ENCODE results near the gene SEC16A. TPM values are rescaled to one million over a fixed set of nuclear protein-coding genes. Genes with fewer than 3 reads are reported as not detected.

The SEC16A gene
- total RNA-seq, 1 donor from 2014 or later, result 85.0 TPM

DNA sequence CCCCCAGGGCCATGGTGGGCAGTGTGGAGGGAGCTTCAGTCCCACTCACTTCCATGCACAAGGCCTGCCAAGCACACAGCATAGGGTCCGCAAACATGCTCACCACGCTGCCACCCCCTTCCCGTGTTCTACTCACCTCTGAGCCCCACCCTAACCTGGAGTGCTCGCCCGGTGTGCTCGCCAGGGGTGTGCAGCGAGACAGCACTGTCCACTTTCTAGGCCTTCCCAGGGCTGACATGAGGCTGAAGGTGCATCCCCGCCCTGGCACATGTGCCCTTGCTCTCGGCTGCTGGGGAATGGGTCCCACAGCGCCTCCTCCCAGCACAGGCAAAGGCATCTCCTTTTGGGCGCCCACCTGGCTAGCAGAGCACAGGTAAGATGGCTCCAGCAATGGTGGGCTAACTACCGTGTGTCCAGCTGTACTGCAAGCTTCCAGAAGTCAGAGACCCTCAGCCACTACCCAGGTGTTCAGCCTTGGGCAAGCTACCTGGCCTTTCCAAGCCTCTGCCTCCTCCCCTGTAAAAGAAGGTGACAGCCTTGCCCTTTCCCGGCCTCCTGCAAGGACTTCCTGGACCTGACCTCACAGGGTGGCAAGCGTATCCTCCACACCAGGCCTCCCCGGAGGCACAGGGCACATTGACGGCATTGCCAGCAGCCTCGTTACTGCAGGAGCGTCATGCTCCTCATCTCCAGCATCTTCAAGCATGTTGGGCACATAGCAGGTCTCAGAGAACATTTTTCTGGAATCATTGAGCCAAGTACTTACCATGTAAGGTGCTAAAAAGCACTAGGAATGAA, 4.2 kb upstream of the SEC16A start:
- no peaks in the 10 kb centered on the region for H3K27me3 Mint-ChIP-seq (ENCODE audit: unreplicated experiment)

DNA sequence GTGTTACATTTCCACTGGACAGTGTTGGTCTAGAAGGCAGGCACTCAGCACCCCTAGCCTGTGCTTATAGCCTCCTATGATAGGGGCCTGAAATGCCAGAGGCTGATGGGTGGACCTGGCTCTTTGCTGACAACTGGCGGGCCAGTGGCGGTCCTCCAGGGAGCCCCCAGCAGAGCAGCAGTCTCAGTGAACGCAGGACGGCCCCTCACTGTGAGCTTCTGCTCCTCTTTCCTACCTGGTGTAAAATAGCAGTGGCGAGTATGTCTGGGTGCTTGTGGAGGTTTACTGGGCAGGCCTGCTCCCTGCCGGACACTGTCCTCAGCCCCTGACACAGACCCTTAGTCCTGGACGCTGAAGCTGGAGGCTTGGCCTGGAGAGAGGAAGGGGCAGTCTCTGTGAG, 3.3 kb upstream of the SEC16A start:
- no peaks in the 10 kb centered on the region for H3K36me3 Mint-ChIP-seq (ENCODE audit: unreplicated experiment)
- no peaks in the 10 kb centered on the region for H3K27me3 Mint-ChIP-seq (ENCODE audit: unreplicated experiment)
- TF ChIP-seq, protein P1, sequence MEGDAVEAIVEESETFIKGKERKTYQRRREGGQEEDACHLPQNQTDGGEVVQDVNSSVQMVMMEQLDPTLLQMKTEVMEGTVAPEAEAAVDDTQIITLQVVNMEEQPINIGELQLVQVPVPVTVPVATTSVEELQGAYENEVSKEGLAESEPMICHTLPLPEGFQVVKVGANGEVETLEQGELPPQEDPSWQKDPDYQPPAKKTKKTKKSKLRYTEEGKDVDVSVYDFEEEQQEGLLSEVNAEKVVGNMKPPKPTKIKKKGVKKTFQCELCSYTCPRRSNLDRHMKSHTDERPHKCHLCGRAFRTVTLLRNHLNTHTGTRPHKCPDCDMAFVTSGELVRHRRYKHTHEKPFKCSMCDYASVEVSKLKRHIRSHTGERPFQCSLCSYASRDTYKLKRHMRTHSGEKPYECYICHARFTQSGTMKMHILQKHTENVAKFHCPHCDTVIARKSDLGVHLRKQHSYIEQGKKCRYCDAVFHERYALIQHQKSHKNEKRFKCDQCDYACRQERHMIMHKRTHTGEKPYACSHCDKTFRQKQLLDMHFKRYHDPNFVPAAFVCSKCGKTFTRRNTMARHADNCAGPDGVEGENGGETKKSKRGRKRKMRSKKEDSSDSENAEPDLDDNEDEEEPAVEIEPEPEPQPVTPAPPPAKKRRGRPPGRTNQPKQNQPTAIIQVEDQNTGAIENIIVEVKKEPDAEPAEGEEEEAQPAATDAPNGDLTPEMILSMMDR (IDR thresholded peaks at IDR 0.05), result no peak
- no peak overlapping the region for H3K4me3 Mint-ChIP-seq (ENCODE audit: unreplicated experiment)
- no peak overlapping the region for H3K27ac Mint-ChIP-seq (ENCODE audit: unreplicated experiment)
- H3K9me3 Mint-ChIP-seq (ENCODE audit: unreplicated experiment), result no peaks in the 10 kb centered on the region
- DNase-seq (ENCODE audit: extremely low spot score, unreplicated experiment), result no peak
- H3K4me1 Mint-ChIP-seq (ENCODE audit: unreplicated experiment), result peaks cover 15% of the 10 kb centered on the region

More for the DNA sequence above, 4.2 kb upstream of the SEC16A start:
- H3K9me3 Mint-ChIP-seq (ENCODE audit: unreplicated experiment), result no peaks in the 10 kb centered on the region
- H3K36me3 Mint-ChIP-seq (ENCODE audit: unreplicated experiment), result no peaks in the 10 kb centered on the region
- H3K4me1 Mint-ChIP-seq (ENCODE audit: unreplicated experiment), result peaks cover 6% of the 10 kb centered on the region
- TF ChIP-seq, protein P1 (IDR thresholded peaks at IDR 0.05), result no peak
- H3K27ac Mint-ChIP-seq (ENCODE audit: unreplicated experiment), result no peak overlapping the region
- DNase-seq (ENCODE audit: extremely low spot score, unreplicated experiment), result no peak
- H3K4me3 Mint-ChIP-seq (ENCODE audit: unreplicated experiment), result no peak overlapping the region

DNA sequence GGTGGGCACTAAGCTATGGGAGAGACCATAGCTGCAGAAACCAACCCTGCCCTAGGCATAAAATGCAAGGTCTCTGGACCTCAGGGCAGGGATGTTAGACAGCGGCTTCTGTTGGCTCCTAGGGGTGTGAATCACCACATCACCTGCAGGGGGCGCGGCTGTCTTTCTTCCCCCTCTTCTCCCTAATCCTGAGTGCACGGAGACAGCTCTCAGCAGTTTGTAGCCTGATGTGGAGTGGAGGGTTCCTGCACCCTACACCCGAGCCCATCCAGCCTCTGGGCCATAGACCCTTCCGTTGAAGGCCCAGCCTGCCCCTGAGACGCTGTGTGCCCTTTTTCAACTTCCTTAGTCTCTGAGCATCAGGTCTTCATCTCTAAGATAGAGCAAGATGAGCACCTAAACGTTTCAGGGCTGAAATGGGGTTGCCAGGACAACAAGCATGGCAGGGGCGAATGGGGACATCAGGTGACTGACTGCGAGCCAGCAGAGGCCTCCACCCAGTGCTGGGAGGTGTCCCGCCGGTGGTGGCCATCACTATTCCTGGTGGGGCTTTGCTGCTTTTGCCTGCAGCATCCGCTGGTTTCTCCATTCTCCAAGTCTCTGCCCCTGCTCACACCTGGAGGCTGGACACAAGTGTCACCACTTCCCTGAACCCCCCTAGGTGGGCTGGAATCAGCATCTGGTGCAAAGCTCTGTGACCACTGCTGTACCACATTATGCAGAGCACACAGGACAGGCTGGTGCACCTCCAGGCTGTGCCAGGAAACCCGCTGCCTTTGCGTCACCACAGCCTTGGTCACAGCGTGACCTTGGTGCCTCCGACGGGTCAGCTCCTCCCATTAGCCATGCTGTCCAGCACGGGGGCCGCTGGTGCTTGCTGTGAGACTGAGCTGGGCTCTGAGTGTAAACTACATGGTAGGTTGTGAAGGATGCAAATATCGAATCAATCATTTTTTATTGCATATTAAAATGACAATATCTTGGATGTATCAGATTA, 2.5 kb upstream of the SEC16A start:
- Mint-ChIP-seq H3K27me3 (ENCODE audit: unreplicated experiment) (no peaks in the 10 kb centered on the region), H3K4me1 (ENCODE audit: unreplicated experiment) (peaks cover 19% of the 10 kb centered on the region), H3K9me3 (ENCODE audit: unreplicated experiment) (no peaks in the 10 kb centered on the region), H3K27ac (ENCODE audit: unreplicated experiment) (peak overlapping the region; percentile 41), H3K36me3 (ENCODE audit: unreplicated experiment) (no peaks in the 10 kb centered on the region), H3K4me3 (ENCODE audit: unreplicated experiment) (peak overlapping the region; percentile 68)
- peak; percentile 95 for DNase-seq (ENCODE audit: extremely low spot score, unreplicated experiment)
- TF ChIP-seq, protein P1 (IDR thresholded peaks at IDR 0.05), result peak; percentile 87

DNA sequence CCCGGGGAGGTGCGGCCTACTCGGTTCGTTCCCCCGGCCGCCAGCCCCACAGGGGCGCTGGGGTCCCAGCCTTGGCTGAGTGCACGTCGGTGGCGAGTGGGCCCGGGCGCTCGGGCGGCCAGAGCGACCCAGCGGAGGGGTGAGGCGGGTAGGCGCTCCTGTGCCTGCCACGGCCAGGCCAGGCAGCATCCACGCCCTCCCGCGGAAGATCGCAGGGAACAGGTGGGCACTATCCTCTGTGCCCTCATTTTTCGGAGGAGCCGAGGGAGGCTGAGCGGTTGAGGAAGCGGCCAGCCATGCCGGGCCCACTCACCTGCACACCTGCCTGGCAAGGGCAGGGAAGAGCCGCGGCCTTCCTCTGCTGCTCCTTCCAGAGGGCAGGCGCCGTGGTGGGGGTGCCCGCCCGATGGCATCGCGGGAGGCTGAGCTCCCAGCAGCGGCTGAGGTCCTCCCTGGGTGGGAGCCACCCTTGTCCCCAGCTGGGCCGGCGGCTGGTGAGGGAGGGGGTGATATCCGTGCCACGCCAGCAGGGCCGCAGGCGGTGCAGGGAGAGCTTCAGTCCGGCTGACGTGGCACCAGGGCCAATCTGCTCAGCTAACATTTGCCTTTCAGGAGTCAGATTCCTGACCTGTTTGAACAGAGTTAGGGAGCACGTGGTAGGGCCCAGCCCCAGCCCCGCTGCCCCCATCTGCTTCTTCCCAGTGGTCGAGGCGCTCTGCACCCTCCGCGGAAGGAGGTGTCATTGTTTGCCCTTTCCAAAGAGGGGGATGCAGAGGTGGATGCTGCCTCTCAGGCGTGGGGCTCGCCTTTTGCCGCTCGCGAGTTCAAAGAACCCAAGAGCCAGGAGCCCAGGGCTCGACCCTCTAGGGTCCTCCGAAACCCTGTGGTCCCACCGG, 1.6 kb upstream of the SEC16A start:
- DNase-seq (ENCODE audit: extremely low spot score, unreplicated experiment), result no peak
- no peaks in the 10 kb centered on the region for H3K27me3 Mint-ChIP-seq (ENCODE audit: unreplicated experiment)
- peak overlapping the region; percentile 41 for H3K27ac Mint-ChIP-seq (ENCODE audit: unreplicated experiment)
- H3K36me3 Mint-ChIP-seq (ENCODE audit: unreplicated experiment), result no peaks in the 10 kb centered on the region
- peaks cover 24% of the 10 kb centered on the region for H3K4me1 Mint-ChIP-seq (ENCODE audit: unreplicated experiment)
- TF ChIP-seq, protein P1 (IDR thresholded peaks at IDR 0.05), result no peak
- no peaks in the 10 kb centered on the region for H3K9me3 Mint-ChIP-seq (ENCODE audit: unreplicated experiment)
- peak overlapping the region; percentile 68 for H3K4me3 Mint-ChIP-seq (ENCODE audit: unreplicated experiment)
